Activated naive CD4-positive, alpha-beta T cell treated with anti-CD3 and anti-CD28 coated beads for 36 hours (primary cell): ENCODE measurements around the gene GNAS. TPM values are rescaled to one million over a fixed set of nuclear protein-coding genes. Genes with fewer than 3 reads are reported as not detected.
A peak's percentile ranks its signal among the peaks of the same experiment; 100 is the strongest.
"Not testable (repeated sequence)": the region's sequence is repeated elsewhere in the genome, so short reads cannot be mapped to it uniquely, and the experiment has no call there.

ENCODE experiments used
- CTCF ChIA-PET: fragments of 350-600 bp; sonication (Branson Sonifier 250); formaldehyde crosslinking; loops from one replicate; lab custom pipeline; 2021; ENCODE audit warnings: antibody characterized with exemption; lab: Charles Lee
- DNase-seq: peaks from one replicate; pipeline ENCODE4 v3.0.0-alpha.2; 2020
- H3K27ac Mint-ChIP-seq: one replicate; pipeline ENCODE4 v1.8.0; 2021; ENCODE audit warnings: mild to moderate bottlenecking, mixed read lengths
- H3K27me3 Mint-ChIP-seq: one replicate; pipeline ENCODE4 v1.8.0; 2021; ENCODE audit warnings: low read depth, mixed read lengths
- H3K36me3 Mint-ChIP-seq: one replicate; pipeline ENCODE4 v1.8.0; 2021; ENCODE audit warnings: low read depth, mixed read lengths
- H3K4me1 Mint-ChIP-seq: one replicate; pipeline ENCODE4 v1.8.0; 2021; ENCODE audit warnings: low read depth, mixed read lengths
- H3K4me3 Mint-ChIP-seq: one replicate; pipeline ENCODE4 v1.8.0; 2021; ENCODE audit warnings: mild to moderate bottlenecking, moderate library complexity, mixed read lengths
- H3K9me3 Mint-ChIP-seq: one replicate; pipeline ENCODE4 v1.8.0; 2021; ENCODE audit warnings: mixed read lengths
- intact Hi-C: fragments of 100-400 bp; cut with micrococcal nuclease; formaldehyde crosslinking; loops from one replicate; pipeline ENCODE4 v1.15.1; 2023
- total RNA-seq, 2 experiments: library from RNA; stranded (reverse); gene quantifications; one replicate each; pipeline ENCODE4 v1.2.3, GENCODE V29; 2021

Gene GNAS
- total RNA-seq, 2 experiments from 2014 or later = 770 to 802 TPM

DNA sequence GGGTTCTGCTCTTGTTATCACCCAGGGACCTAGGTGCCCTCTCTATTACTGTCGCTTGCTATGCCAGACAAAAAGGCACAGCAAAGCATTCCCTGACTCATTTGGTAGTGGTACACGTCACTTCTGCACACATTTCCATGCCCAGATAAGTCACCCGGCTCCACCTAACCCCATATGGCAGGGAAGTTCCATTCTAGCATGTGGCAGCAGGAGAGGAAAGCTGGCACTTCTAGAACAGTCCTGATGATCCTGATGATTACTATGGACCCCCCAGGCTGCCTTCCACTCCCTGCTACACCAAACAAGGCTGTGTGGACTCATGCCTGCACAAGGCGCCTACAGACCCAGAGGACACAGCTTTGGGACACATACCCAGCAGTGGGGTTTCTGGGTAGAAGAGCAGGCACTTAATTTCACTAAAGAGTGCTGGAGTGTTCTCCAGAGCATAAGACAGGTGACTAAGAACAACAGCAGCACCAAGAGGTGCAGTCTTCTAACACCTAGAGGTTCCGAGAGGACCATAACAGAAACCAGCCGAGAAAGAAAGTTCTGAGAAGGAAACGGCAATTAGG lies 75.1 kb downstream of the GNAS start:
- H3K4me3 Mint-ChIP-seq = no peak overlapping the region
- no peaks in the 10 kb centered on the region for H3K4me1 Mint-ChIP-seq
- H3K27ac Mint-ChIP-seq = no peak overlapping the region
- CTCF ChIA-PET = no interaction called here
- DNase-seq = no peak
- H3K27me3 Mint-ChIP-seq = no peaks in the 10 kb centered on the region
- no peaks in the 10 kb centered on the region for H3K36me3 Mint-ChIP-seq
- intact Hi-C loops = no loop called here
- no peaks in the 10 kb centered on the region for H3K9me3 Mint-ChIP-seq

DNA sequence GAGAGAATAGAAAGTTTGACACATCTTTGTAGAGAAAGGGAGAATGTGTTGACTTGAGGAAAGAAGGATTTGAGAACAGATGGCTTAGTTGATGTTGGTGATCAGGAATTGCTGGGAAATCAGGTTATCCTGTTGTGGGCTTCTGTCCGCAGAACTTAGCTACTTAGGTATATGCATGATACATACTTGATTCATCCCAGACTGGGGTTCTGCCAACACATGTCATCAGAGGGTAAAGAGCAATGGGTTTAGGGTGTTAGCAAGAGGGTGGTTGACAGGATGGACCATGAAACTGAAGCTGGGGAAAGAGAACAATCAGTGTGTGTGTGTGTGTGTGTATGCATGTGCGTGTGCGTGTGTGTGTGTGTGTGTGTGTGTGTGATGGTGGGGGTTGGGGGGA lies 78.0 kb downstream of the GNAS start:
- no peaks in the 10 kb centered on the region for H3K4me1 Mint-ChIP-seq
- H3K27ac Mint-ChIP-seq = no peak overlapping the region
- intact Hi-C loops = no loop called here
- no peaks in the 10 kb centered on the region for H3K9me3 Mint-ChIP-seq
- no peak overlapping the region for H3K4me3 Mint-ChIP-seq
- H3K27me3 Mint-ChIP-seq = peaks cover 2% of the 10 kb centered on the region
- CTCF ChIA-PET = no interaction called here
- DNase-seq = no peak
- no peaks in the 10 kb centered on the region for H3K36me3 Mint-ChIP-seq

DNA sequence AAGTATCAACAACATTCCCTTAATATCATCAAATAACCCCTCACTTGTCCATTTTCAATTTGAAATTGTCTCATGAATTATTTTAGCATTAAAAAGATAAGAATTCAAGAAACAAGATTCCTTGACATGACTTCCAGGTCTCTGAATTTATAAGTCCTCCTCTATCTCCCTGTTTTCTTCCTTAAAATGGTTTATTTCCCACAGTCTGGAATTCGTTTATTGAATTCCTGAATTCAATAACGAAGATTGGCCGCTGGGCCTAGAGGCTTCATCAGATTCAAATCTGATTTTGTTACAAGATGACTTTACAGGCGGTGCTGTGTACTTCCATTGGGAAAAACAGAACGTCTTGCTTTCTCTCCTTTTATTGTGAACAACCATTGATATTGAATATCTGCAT lies 79.7 kb downstream of the GNAS start:
- H3K36me3 Mint-ChIP-seq = no peaks in the 10 kb centered on the region
- CTCF ChIA-PET = no interaction called here
- H3K27ac Mint-ChIP-seq = no peak overlapping the region

DNA sequence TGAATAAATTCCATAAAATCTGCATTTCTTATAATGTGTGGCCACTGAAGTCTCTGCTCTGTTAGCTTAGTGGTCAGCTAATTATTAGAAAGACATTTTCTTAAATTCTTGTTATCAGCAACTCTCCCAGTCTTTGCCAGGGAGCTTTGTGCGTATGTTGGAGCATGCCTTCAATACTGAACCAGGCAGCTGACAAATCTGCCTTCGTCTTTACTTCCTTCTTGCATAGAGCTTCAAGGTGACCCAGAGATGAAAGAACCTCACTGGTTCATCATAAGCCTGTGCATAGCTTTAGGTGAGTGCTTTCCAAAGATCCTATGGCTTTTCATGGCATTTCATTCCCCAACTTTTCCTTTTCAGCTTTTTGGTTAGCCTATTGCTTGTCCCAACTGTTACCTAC lies 85.6 kb downstream of the GNAS start:
- Mint-ChIP-seq H3K27ac (no peak overlapping the region), H3K4me1 (no peaks in the 10 kb centered on the region), H3K36me3 (no peaks in the 10 kb centered on the region), H3K4me3 (no peak overlapping the region), H3K9me3 (no peaks in the 10 kb centered on the region), H3K27me3 (peaks cover 7% of the 10 kb centered on the region)
- CTCF ChIA-PET = interaction anchor here (0.9 kb wide), 1 partner anchor 18 kb away, joined by 4 read pairs; no protein-coding TSS in a partner anchor
- intact Hi-C loops = no loop called here
- no peak for DNase-seq

More for the DNA sequence above, 79.7 kb downstream of the GNAS start:
- Mint-ChIP-seq H3K4me3 (no peak overlapping the region), H3K27me3 (peaks cover 4% of the 10 kb centered on the region), H3K9me3 (no peaks in the 10 kb centered on the region), H3K4me1 (no peaks in the 10 kb centered on the region)
- intact Hi-C loops = no loop called here
- no peak for DNase-seq

DNA sequence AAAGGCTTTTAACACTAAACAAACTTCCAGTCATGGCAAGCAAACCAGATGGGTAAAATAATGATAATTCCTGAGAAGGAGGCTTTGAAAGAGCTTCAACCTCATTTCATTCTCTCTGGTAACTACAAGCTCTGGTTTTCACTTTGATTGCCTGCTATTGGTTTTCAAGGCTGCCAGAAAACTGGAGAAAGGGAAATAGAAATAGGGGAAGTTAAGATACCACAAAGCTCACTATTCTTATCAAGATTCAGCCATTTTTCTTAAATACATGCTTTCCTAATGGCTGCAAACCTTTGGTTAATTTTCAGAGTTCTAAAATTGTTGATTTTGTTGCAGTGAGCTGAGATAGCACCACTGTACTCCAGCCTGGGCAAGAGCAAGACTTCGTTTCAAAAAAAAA lies 86.0 kb downstream of the GNAS start:
- DNase-seq = no peak
- Mint-ChIP-seq H3K9me3 (no peaks in the 10 kb centered on the region), H3K4me3 (no peak overlapping the region), H3K4me1 (no peaks in the 10 kb centered on the region), H3K27ac (no peak overlapping the region), H3K27me3 (peaks cover 7% of the 10 kb centered on the region), H3K36me3 (no peaks in the 10 kb centered on the region)
- CTCF ChIA-PET = interaction anchor here (0.9 to 1.1 kb wide), 2 partner anchors 18 to 68 kb away, joined by 4 read pairs; no protein-coding TSS in a partner anchor
- intact Hi-C loops = no loop called here

DNA sequence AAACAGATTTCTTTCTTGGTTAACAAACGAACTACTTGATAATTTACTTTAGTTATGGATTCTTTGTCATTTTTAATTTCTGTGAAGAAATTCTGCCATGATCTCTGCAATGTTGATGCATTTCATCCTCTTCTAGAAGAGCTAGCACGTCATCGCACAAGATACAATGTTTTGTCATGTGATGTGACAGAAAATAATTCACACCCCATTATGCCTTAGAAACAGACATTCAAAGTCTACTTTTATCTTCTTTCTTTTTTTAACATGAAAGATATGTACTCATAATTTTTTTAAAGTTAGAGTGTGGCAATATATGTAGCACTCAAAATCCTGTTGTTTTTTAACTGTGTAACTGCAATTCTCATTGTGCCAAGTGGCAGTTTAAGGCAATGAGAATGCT lies 89.0 kb downstream of the GNAS start:
- Mint-ChIP-seq H3K36me3 (no peaks in the 10 kb centered on the region), H3K9me3 (no peaks in the 10 kb centered on the region), H3K4me1 (no peaks in the 10 kb centered on the region), H3K27me3 (peaks cover 4% of the 10 kb centered on the region), H3K27ac (no peak overlapping the region), H3K4me3 (no peak overlapping the region)
- no peak for DNase-seq
- CTCF ChIA-PET = interaction anchor here (0.9 kb wide), 1 partner anchor 281 kb away, joined by 7 read pairs; no protein-coding TSS in a partner anchor
- intact Hi-C loops = no loop called here

DNA sequence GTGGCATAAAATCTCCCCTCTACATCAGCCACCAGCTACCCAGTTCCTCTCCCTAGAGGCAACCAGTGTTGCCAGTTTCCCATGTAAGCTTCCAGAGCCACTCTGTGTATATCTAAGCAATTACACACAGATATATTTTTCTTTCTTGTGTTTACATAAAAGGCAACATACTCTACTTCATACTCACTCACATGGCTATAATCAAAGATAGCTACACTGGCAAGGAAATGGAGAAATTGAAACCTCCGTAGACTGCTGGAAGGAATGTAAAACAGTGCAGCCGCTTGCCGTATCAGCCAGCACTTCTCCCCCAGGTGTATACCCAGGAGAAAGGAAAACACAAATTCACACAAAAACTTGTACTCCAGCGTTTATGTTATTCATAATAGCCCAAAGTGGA lies 90.0 kb downstream of the GNAS start:
- Mint-ChIP-seq H3K36me3 (no peaks in the 10 kb centered on the region), H3K4me1 (no peaks in the 10 kb centered on the region), H3K27me3 (no peaks in the 10 kb centered on the region), H3K4me3 (no peak overlapping the region), H3K9me3 (no peaks in the 10 kb centered on the region), H3K27ac (no peak overlapping the region)
- DNase-seq = no peak
- CTCF ChIA-PET = interaction anchor here (0.9 to 1.0 kb wide), 2 partner anchors 29 to 280 kb away, joined by 3 to 7 read pairs; no protein-coding TSS in a partner anchor
- intact Hi-C loops = no loop called here

DNA sequence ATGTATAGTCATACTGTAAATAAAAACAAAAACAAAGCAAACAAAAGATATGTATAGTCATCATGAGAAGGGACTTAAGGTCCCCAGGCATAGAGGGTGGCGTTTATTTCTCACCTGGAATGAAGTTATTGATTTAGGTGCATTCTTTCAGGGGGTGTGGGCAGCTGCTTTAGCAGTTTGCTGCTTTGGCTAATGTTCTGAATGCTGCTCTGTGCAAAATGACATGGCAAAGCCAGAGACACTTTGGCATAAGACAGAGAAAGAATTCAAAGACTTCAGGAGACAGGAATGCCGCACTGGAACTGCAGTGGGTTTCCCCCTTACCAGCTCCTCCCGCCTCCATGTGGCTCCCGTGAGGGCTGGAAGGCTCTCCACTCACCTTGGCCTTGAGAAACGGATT lies 92.1 kb downstream of the GNAS start:
- CTCF ChIA-PET = no interaction called here
- DNase-seq = no peak
- H3K36me3 Mint-ChIP-seq = no peaks in the 10 kb centered on the region
- H3K27me3 Mint-ChIP-seq = no peaks in the 10 kb centered on the region
- H3K27ac Mint-ChIP-seq = no peak overlapping the region
- intact Hi-C loops = no loop called here
- no peak overlapping the region for H3K4me3 Mint-ChIP-seq
- no peaks in the 10 kb centered on the region for H3K9me3 Mint-ChIP-seq
- H3K4me1 Mint-ChIP-seq = no peaks in the 10 kb centered on the region

DNA sequence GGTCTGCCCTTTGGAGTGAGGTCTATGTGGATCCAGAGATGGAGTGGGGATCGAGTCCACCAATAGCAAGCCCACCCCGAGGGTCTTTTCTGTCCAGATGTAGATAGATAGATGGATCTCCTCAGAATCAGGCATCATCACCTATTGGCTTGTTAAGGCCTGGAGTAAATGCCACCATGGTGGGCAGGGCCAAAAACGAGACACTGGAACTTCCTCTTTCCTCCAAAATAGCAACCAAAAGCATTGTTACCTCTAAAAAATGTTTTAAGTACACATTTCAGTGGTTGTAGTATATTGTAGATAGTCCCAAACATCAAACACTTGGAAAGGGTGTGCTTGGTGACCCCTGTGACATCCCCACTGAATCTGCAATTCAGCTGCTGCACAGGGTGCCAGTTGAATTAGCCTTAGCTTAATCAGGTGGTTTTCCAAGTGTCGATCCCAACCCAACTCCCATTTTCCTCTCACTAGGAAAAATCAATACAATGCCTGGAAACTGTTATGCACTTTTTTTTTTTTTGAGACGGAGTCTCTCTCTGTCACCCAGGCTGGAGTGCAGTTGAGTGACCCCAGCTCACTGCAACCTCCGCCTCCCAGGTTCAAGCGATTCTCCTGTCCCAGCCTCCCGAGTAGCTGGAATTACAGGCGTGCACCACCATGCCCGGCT lies 93.6 kb downstream of the GNAS start:
- CTCF ChIA-PET = interaction anchor here (0.6 kb wide), 1 partner anchor 674 kb away, joined by 3 read pairs; no protein-coding TSS in a partner anchor
- Mint-ChIP-seq H3K4me1 (no peaks in the 10 kb centered on the region), H3K27me3 (no peaks in the 10 kb centered on the region), H3K9me3 (no peaks in the 10 kb centered on the region), H3K4me3 (no peak overlapping the region), H3K36me3 (no peaks in the 10 kb centered on the region), H3K27ac (no peak overlapping the region)
- DNase-seq = no peak
- intact Hi-C loops = no loop called here

DNA sequence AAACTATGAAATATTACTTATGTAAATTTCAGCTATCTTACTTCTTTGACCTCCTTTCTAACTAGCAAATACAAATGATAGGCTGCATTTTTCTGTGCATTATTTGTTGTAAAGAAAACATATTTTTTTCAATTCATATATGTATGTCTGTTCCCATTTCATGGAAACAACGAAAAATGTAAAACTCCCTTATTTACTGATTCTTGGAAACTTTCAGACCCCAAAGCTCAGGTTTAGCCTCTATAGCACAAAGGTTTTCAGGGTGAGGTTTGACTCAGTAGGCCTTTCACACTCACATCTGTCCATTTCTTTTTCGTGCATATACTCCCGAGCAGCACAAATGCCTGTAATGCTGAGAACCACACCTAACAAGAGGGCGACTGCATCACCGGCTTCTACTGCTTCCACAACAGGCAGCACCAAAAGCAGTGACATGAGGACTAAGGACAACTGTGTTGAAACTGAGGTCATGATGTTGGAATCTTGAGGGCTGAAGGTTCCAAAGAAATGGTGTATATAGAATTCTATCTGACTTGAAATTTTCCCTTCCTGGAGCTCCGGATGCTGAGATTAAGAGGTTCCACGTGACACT lies 95.4 kb downstream of the GNAS start:
- CTCF ChIA-PET, H3K4me3 Mint-ChIP-seq, H3K27ac Mint-ChIP-seq, H3K9me3 Mint-ChIP-seq, H3K27me3 Mint-ChIP-seq, H3K4me1 Mint-ChIP-seq, DNase-seq, H3K36me3 Mint-ChIP-seq, intact Hi-C loops: not testable (repeated sequence)

DNA sequence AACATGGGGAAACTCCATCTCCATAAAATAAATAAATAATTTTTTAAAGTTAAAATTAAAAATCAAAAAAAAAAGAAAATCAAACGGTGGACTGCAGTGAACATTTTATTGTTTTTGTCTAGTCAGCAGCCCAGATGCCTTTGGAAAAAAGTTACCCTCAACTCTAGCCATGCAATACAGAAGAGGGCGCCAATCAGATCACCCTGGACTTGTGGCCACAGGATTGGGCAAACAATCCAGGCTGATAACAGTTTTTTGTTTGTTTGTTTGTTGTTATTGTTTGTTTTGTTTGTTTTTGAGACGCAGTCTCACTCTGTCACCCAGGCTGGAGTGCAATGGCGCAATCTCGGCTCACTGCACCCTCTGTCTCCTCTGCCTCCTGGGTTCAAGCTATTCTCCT lies 98.1 kb downstream of the GNAS start:
- no peak overlapping the region for H3K27ac Mint-ChIP-seq
- DNase-seq = peak; percentile 8
- CTCF ChIA-PET = interaction anchor here (0.5 to 0.6 kb wide), 2 partner anchors 307 to 1444 kb away, joined by 4 read pairs; no protein-coding TSS in a partner anchor
- no peaks in the 10 kb centered on the region for H3K27me3 Mint-ChIP-seq
- H3K4me1 Mint-ChIP-seq = no peaks in the 10 kb centered on the region
- no peaks in the 10 kb centered on the region for H3K36me3 Mint-ChIP-seq
- H3K9me3 Mint-ChIP-seq = no peaks in the 10 kb centered on the region
- intact Hi-C loops = no loop called here
- H3K4me3 Mint-ChIP-seq = no peak overlapping the region

DNA sequence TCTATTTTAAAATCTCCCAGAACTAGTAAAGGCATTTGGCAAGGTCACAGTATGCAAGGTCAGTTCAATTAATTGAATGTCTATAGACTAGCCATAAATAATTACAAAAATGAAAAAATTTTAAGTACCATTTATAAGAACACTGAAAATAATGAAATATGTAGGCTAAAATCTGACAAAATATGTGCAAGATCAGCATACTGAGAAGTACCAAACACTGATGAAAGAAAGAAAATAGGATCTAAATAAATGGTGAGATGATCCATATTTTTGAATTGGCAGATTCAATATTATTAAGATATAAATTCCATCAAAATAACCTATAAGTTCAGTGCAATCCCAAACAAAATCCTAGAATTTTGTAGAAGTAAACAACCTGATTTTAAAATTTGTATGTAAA lies 100.5 kb downstream of the GNAS start:
- Mint-ChIP-seq H3K9me3 (no peaks in the 10 kb centered on the region), H3K27me3 (no peaks in the 10 kb centered on the region), H3K27ac (no peak overlapping the region), H3K4me1 (no peaks in the 10 kb centered on the region), H3K4me3 (no peak overlapping the region), H3K36me3 (no peaks in the 10 kb centered on the region)
- no peak for DNase-seq
- intact Hi-C loops = no loop called here
- CTCF ChIA-PET = no interaction called here
